ENCODE data around the gene NPPB.

DNA sequence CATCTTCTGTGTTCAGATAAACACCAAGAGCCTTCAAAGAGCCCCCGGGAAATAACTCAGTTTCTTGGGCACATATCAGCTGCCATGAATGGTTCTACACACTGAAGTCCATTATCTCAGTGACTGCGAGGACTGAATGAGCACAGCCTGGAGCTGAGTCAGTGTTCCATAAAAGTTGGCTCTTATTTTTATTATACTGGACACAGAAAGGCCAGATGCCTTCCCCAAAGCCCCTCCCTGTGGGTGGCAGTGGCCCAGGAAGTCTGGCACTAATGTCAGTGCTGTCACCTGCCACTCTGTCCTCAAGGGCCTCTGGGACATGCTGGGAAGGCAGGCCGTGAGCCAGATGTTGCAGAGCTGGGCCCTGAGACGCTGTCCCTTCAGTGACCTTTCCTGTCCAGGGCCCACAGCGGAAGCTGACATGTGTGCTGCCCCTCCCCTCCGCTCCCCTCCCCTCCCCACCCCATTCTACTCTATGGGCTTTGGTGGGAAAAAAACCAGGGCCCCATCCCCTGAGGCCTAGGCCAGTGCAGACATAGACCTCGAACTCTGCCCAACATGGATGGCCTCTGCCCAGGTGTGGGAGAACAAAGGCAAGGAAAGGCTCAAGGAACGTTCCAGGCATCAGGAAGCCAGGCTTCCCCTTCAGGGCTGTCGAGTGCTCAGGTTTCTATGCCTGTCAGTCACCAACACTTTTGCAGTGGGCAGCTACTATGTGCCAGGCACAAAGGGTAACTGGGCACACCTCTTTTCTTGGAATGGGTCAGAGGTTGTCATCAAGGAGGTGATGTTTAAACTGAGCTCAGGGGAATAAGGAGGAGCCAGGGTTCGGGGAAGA is 22.4 kb upstream of the NPPB start:
- TF ChIP-seq CTCF (IDR thresholded peaks at IDR 0.05; ENCODE audit: low read depth, low read length) = no peak
- TF ChIP-seq MYC (IDR thresholded peaks at IDR 0.05; ENCODE audit: low read depth, low read length) = no peak
- TF ChIP-seq POLR2A (IDR thresholded peaks at IDR 0.05; ENCODE audit: extremely low read depth, insufficient read length) = no peak
- TF ChIP-seq, protein P1, sequence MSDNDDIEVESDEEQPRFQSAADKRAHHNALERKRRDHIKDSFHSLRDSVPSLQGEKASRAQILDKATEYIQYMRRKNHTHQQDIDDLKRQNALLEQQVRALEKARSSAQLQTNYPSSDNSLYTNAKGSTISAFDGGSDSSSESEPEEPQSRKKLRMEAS (IDR thresholded peaks at IDR 0.05; ENCODE audit: low read depth, low read length) = no peak
